Measurements from ENCODE around the gene AGMAT. TPM values are rescaled to one million over a fixed set of nuclear protein-coding genes. Genes with fewer than 3 reads are reported as not detected.

AGMAT gene, protein sequence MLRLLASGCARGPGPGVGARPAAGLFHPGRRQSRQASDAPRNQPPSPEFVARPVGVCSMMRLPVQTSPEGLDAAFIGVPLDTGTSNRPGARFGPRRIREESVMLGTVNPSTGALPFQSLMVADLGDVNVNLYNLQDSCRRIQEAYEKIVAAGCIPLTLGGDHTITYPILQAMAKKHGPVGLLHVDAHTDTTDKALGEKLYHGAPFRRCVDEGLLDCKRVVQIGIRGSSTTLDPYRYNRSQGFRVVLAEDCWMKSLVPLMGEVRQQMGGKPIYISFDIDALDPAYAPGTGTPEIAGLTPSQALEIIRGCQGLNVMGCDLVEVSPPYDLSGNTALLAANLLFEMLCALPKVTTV
- under 1 TPM in 2 of 3 donors, not detected in 1; 0.39 to 0.64 TPM for polyA plus RNA-seq

DNA sequence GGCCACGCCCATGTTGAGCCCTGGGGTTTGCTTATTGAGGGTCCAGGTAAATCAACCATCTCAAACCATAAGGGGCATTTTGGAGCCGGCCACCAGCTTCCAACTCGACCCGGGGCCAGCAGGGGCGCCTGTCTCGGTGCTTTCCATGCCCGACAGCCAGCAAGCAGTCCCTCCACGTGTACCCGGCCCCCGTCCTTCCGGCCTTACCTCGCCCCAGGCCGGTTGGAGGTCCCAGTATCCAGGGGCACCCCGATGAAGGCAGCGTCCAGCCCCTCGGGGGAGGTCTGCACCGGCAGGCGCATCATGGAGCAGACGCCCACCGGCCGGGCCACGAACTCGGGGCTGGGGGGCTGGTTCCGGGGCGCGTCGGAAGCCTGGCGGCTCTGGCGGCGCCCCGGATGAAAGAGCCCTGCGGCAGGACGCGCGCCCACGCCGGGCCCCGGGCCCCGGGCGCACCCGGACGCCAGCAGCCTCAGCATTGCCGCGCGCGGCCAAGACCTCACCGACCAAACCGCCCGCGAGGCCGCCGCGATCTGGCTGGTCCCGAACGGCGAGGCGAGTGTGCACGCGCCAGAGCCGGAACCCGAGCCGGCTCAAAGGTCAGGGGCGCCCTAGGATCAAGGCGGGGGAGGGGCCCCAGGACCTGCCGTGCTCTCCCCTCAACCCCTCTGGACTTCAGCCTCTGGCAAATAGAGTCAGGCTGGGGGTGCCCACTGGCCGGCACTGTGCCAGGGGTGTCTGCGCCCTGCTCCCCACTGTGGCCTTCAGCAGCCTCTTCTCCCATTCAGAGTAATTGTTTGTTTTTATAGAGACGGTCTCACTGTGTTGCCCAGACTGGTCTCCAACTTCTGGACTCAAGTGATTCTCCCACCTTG, at the start of gene AGMAT:
TSS of gene AGMAT (minus strand) at position 563 of the 875 bp plus-strand sequence. CDS start at position 479, 84 bp downstream.
- Mint-ChIP-seq H3K4me1 (peaks cover 9 to 13% of the 10 kb centered on the region in 2 donors), H3K4me3 (peak within 1 kb of the TSS; percentile 61 to 76 (median 73)), H3K27me3 (ENCODE audit: low read depth in 3 of 3) (peaks cover 0 to 6% (median 3%) of the 10 kb centered on the region in 3 donors), H3K27ac (peak within 1 kb of the TSS in 3 of 6 donors; percentile 22 to 64 (median 40)), H3K9me3 (peaks cover 0 to 2% (median 0%) of the 10 kb centered on the region in 6 donors), H3K36me3 (no peaks in the 10 kb centered on the region)
- DNase-seq = peak; percentile 40 to 47 (median 43)

DNA sequence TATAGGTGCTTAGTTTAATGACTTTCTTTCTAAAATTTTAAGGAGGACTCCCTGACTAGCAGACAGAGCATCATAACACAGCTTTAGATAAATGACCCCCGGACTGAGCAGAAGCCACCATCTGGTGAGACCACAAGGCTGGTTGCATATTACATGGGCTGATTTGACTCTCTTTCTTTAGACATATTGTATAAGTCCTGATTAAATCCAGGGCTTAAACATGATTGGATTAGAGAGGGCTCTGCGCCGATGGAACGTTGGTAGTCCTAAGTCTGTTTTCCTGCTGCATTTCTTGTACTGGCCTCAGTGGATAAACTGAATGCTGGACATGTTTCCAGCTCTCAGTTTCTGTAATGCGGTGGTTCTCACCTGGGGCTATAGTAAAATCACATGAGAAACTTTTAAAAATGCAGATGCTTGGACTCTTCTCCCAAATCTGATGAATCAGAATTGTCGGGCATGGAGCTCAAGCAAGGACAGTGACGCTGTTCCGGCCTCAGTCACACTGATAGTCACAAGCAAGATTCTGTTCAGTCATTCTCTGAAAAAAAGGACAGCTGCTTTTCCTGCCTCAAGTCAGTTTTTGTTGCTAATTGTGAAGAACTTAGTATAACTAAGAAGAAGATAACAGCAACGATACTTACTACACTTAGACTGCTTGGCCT, 49.0 kb upstream of the AGMAT start:
- Mint-ChIP-seq H3K9me3 (no peaks in the 10 kb centered on the region), H3K4me3 (no peak overlapping the region), H3K36me3 (peaks cover 18 to 57% (median 20%) of the 10 kb centered on the region in 3 donors), H3K27ac (no peak overlapping the region), H3K4me1 (no peaks in the 10 kb centered on the region), H3K27me3 (ENCODE audit: low read depth in 3 of 3) (no peaks in the 10 kb centered on the region)
- no peak for DNase-seq

DNA sequence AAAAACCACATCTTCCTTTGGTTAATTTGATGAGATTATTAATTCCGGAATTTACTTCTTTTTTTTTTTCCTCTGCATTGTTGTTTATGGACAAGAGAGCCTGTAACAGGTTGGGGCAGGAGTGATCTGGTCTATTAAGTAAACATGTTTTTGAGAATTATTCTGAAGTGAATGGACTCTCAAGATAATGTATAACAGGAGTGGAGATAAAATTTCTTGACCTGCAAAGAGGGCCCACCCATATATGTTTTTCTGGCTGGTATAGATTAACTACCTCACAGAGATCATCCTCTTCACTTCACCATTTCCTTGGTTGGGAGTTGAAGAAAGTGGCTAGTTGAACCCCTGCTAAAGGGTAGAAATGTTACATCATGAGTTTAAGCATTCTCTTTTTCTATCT, 43.2 kb upstream of the AGMAT start:
- peaks cover 14 to 40% of the 10 kb centered on the region in 2 donors for H3K4me1 Mint-ChIP-seq
- no peak for DNase-seq
- peaks cover 6 to 25% (median 10%) of the 10 kb centered on the region in 3 donors for H3K36me3 Mint-ChIP-seq
- H3K9me3 Mint-ChIP-seq = no peaks in the 10 kb centered on the region
- no peaks in the 10 kb centered on the region for H3K27me3 Mint-ChIP-seq (ENCODE audit: low read depth in 3 of 3)
- no peak overlapping the region for H3K4me3 Mint-ChIP-seq
- H3K27ac Mint-ChIP-seq = peak overlapping the region in 2 of 6 donors; percentile 3 to 67

DNA sequence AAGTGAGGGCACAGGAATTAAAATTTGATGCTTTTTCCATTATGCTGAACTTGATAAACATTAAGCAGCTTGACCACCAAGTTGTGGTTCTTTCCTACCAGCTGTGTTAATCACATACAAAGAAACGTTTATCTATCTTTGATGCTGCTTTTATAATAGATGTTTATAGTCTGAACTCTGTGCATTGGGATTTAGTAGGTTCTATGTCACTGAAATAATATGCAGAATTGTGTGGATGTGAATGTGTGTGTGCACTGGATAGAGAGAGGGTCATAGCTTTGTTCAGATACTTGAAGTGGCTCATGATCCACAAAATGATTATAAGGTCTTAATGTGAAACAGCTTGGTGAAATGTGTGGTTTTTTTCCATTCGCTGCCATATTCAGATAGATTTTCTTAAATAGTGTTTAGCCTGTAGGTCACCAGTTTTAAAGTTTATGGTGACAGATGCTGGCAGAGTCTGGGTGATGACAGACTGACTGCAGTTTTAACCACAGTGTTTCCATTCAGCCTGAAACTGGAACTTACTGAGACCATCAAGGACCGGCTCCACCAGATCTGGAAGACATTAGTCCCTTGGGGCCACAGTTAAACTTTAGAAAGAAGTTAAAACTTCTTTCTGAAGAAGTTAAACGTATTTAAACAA, 42.6 kb upstream of the AGMAT start:
- H3K4me1 Mint-ChIP-seq = peaks cover 18 to 45% of the 10 kb centered on the region in 2 donors

DNA sequence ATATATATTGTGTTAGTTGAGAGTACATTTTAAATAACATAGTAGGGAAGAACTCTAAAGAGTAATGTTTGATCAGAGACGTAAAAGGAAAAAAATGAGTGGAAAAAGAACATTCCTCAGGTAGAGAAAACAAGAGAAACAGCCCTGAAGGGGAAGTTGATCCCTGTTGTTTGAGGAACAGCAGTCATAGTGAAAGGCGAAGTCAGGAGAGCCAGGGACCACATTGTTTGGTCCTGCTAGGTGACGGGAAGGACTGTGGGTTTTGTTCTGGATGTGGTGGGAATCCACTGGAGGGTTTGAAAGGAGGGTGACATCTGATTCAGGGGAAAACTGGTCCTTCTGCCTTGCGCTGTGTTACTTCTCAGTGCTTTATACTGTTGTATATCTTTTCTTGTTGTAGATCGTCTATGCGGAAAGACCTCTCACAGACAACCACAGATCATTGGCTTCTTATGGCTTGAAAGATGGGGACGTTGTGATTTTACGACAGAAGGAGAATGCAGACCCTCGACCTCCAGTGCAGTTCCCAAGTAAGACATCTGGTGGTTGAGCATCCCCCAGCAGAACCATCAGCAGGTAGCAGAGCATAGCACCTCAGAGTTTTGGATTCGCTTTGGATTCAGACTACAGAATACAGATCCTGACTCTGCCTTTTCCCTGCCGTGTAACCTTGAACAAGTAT, 41.6 kb upstream of the AGMAT start:
- H3K4me1 Mint-ChIP-seq = peaks cover 23 to 56% of the 10 kb centered on the region in 2 donors
- DNase-seq = no peak
- H3K36me3 Mint-ChIP-seq = peaks cover 6 to 19% (median 10%) of the 10 kb centered on the region in 3 donors
- H3K4me3 Mint-ChIP-seq = no peak overlapping the region
- no peaks in the 10 kb centered on the region for H3K27me3 Mint-ChIP-seq (ENCODE audit: low read depth in 3 of 3)
- H3K27ac Mint-ChIP-seq = peak overlapping the region in 1 of 6 donors; percentile 2
- no peaks in the 10 kb centered on the region for H3K9me3 Mint-ChIP-seq

More for the DNA sequence above, 42.6 kb upstream of the AGMAT start:
- no peaks in the 10 kb centered on the region for H3K9me3 Mint-ChIP-seq
- DNase-seq = no peak
- no peaks in the 10 kb centered on the region for H3K27me3 Mint-ChIP-seq (ENCODE audit: low read depth in 3 of 3)
- no peak overlapping the region for H3K4me3 Mint-ChIP-seq
- peaks cover 6 to 25% (median 10%) of the 10 kb centered on the region in 3 donors for H3K36me3 Mint-ChIP-seq
- H3K27ac Mint-ChIP-seq = peak overlapping the region in 2 of 6 donors; percentile 27 to 49

DNA sequence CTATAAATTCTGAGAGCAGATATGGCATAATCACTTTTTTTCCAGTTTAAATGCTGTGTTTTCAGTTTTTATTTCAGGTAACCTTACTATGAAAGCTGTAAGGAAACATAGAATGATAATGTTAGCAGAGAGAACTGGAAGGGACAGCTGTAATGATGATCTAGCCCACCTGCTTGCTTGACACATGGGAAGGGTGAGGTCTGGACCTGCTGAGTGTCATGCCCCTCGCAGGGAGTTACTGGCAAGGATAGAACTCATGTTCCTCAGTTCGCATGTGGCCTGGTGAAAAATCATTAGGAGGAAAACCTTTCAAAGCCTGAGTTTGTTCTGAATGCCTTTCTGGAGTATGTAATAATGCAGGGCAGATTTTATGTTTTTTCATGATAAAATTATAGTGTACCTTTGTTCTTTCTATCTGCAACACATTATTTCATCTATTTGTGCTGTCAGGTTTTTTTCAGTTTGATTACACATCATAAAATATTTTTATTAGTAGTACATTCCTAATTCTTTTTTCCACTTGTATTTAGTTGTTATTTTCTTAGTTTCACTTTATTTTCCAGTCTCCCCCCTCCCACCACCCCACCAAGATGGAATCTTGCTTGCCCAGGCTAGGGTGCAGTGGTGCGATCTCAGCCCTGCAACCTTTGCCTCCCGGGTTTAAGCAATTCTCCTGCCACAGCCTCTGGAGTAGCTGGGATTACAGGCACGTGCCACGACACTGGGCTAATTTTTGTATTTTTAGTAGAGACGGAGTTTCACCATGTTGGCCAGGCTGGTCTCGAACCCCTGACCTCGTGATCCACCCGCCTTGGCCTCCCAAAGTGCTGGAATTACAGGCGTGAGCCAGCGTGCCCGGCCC, 40.4 kb upstream of the AGMAT start:
- H3K36me3 Mint-ChIP-seq = peaks cover 3 to 13% (median 10%) of the 10 kb centered on the region in 3 donors
- peak overlapping the region in 1 of 6 donors; percentile 40 for H3K27ac Mint-ChIP-seq
- H3K4me1 Mint-ChIP-seq = peaks cover 31 to 64% of the 10 kb centered on the region in 2 donors
- no peak for DNase-seq
- no peaks in the 10 kb centered on the region for H3K27me3 Mint-ChIP-seq (ENCODE audit: low read depth in 3 of 3)
- no peak overlapping the region for H3K4me3 Mint-ChIP-seq
- H3K9me3 Mint-ChIP-seq = peaks cover 0 to 1% (median 0%) of the 10 kb centered on the region in 6 donors

DNA sequence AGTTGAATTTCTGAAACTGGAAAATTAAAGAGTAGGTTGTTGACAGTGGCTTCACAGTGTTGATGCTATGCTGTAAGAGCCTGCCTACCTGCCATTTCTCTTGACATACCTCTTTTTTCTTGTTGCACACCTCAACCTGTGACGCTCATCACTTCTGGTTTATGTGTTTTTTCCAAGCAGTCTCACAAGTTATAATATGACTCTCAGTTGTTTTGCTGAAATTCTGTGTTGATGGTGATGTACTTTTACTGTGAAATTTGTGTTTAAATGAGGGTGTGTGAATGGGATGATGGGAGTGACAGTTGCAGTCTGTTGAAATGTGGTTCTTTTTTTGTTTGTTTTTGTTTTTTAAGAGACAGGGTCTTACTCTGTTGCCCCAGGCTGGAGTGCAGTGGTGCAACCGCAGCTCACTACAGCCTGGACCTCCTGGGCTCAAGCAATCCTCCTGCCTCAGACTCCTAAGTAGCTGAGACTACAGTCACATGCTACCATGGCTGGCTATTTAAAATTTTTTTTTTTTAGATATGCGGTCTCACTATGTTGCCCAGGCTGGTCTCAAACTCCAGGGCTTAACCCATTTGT, 39.4 kb upstream of the AGMAT start:
- H3K27me3 Mint-ChIP-seq (ENCODE audit: low read depth in 3 of 3) = no peaks in the 10 kb centered on the region
- peaks cover 3 to 13% (median 6%) of the 10 kb centered on the region in 3 donors for H3K36me3 Mint-ChIP-seq
- H3K4me1 Mint-ChIP-seq = peaks cover 38 to 75% of the 10 kb centered on the region in 2 donors
- peak overlapping the region in 1 of 6 donors; percentile 62 for H3K27ac Mint-ChIP-seq
- H3K4me3 Mint-ChIP-seq = no peak overlapping the region
- DNase-seq = no peak
- peaks cover 0 to 1% (median 0%) of the 10 kb centered on the region in 6 donors for H3K9me3 Mint-ChIP-seq

DNA sequence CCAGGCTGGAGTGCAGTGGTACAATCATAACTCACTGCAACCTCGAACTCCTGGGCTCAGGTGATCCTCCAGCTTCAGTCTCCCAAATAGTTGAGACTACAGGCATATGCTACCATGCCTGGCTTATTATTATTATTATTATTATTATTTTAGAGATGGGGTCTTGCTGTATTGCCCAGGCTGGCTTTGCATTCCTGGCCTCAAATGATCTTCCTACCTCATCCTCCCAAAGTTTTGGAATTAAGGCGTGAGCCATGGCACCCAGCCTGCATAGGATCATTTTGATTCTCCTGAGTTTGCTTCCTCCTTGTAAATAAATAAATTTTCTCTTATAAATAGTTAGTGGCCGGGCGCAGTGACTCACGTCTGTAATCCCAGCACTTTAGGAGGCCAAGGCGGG, 38.6 kb upstream of the AGMAT start:
- no peak for DNase-seq
- Mint-ChIP-seq H3K27me3 (ENCODE audit: low read depth in 3 of 3) (peaks cover 0 to 2% (median 0%) of the 10 kb centered on the region in 3 donors), H3K27ac (no peak overlapping the region), H3K36me3 (peaks cover 3 to 9% (median 3%) of the 10 kb centered on the region in 3 donors), H3K4me1 (peaks cover 44 to 83% of the 10 kb centered on the region in 2 donors), H3K9me3 (peaks cover 0 to 1% (median 0%) of the 10 kb centered on the region in 6 donors), H3K4me3 (no peak overlapping the region)

DNA sequence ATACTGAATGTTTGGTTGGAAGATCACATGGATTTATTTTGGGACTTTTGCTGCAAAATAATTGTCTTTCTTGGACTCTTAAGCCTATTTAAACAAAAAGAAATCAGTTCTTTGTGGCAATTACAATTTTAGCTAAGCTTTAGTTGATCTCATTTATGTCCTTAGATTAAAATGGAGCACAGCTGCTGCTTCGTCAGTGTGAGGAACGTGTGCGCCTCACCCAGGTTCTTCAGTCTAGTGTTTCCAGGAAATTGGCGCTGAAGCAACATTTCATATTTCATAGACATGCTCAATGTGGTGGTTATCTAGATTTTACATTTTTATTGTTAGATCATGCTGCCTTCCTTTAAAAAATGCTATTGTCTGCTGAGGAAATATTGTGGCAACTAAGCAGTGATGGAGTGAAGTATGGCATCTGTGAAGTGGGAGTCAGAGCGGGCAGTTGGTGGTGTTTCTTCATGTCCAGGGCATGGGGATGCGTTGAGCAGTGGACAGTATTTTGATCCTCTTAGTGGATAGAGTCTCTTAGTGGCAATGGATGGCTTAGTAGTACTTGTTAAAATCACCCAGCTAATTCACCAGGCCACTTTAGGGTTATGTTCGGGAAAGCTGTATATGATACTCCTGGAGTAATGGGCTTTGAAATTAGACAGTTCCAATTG, 38.0 kb upstream of the AGMAT start:
- no peak for DNase-seq

DNA sequence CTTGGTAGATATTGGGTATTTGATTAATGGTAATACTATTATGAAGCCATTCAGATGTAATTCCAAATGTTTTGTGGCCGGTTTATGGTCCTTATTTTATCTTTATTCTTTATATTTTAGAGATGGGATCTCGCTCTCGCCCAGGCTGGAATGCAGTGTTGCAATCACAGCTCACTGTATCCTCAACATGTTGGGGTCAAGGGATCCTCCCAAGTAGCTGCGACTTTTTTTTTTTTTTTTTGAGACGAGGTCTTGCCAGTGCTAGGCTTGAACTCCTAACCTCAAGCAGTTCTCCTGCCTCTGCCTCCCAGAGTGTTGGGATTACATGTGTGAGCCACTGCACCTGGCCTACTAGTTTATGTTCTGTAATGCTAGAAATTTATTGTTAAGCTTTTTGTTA, 37.1 kb upstream of the AGMAT start:
- H3K27ac Mint-ChIP-seq = no peak overlapping the region

More for the DNA sequence above, 38.0 kb upstream of the AGMAT start:
- Mint-ChIP-seq H3K9me3 (peaks cover 0 to 1% (median 0%) of the 10 kb centered on the region in 6 donors), H3K27me3 (ENCODE audit: low read depth in 3 of 3) (peaks cover 0 to 7% (median 0%) of the 10 kb centered on the region in 3 donors), H3K4me1 (peaks cover 47 to 85% of the 10 kb centered on the region in 2 donors), H3K36me3 (peaks cover 3 to 7% (median 3%) of the 10 kb centered on the region in 3 donors), H3K4me3 (no peak overlapping the region), H3K27ac (peak overlapping the region in 4 of 6 donors; percentile 3 to 55 (median 14))

More for the DNA sequence above, 37.1 kb upstream of the AGMAT start:
- H3K4me1 Mint-ChIP-seq = peaks cover 49 to 76% of the 10 kb centered on the region in 2 donors
- peaks cover 0 to 7% (median 0%) of the 10 kb centered on the region in 3 donors for H3K27me3 Mint-ChIP-seq (ENCODE audit: low read depth in 3 of 3)
- no peak for DNase-seq
- peaks cover 0 to 3% (median 3%) of the 10 kb centered on the region in 3 donors for H3K36me3 Mint-ChIP-seq
- H3K9me3 Mint-ChIP-seq = peaks cover 0 to 1% (median 0%) of the 10 kb centered on the region in 6 donors
- no peak overlapping the region for H3K4me3 Mint-ChIP-seq

Measured in immature natural killer cell (primary cell).